ENCODE results near the gene F2RL2.
A peak's percentile ranks its signal among the peaks of the same experiment; 100 is the strongest.

F2RL2 gene, protein sequence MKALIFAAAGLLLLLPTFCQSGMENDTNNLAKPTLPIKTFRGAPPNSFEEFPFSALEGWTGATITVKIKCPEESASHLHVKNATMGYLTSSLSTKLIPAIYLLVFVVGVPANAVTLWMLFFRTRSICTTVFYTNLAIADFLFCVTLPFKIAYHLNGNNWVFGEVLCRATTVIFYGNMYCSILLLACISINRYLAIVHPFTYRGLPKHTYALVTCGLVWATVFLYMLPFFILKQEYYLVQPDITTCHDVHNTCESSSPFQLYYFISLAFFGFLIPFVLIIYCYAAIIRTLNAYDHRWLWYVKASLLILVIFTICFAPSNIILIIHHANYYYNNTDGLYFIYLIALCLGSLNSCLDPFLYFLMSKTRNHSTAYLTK

DNA sequence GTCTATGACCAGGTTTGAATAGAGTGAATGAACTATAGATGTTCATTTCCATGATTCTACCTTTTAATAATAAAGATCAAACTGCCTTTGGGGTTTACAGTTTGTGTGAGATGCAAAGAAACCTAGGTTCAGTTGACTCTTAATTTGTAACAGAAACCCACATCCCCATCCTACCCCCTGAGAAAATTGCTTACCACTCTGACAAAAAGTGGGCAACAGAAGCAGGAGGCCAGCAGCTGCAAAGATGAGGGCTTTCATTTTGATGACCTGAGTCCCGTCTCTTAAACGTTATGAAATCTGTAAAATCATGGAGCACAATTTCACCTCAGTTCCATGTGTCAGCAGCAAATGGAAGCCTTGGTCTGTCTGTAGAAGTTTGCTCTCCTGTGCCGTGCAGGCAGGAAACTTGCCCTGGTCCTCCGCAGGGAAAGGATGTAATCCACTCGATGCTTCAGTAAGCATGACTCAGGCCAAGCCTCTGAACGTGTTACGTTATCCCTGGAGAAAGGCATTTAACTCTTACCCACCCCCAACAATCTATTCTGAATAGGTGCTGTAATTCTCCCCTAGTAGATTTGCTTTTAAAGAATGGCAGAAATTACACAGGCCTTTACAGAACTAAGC is at the start of gene F2RL2:
Gene F2RL2, minus strand, starts transcription at position 431 of the 624 bp plus-strand sequence. Its CDS starts 173 bp downstream, at position 258.
- DNase-seq: peak; percentile 85

DNA sequence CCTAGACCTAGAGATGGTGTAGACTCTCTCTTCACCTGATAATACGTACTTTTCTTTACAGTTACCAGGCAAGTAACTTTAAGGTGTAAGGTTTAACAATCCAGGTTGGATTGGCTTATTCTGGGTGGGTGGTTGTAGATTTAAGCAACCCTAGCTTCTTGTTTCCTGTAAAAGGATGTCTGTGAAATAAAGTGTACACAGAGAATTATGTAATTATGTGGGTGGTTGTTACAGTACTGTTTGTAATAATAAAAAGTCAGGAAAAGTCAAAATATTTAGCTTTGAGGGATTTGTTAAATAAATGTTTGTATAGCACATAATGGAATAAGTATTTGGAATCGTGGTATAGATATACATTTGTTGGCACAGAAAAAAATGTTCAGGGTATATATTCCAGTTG is 49.0 kb upstream of the F2RL2 start:
- DNase-seq: no peak

DNA sequence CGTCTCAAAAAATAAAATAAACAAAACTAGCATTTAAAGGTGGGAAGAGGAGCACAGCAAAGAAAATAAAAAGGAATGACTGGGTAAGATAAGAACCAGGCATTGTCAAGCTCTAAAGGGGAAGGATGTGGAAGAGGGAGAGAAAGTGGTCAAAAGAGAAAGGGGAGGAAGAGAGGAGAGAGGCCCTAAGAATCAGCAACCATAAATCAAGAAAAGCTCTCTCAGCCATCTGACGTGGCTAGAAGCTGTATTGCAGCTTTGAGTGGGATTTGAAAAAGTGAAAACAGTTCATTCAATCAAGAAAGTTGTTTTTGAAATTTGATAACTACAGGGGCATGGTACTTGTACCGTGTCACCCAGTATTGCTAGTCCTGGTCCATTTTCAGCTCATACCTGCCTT is 47.3 kb upstream of the F2RL2 start:
- DNase-seq: no peak

DNA sequence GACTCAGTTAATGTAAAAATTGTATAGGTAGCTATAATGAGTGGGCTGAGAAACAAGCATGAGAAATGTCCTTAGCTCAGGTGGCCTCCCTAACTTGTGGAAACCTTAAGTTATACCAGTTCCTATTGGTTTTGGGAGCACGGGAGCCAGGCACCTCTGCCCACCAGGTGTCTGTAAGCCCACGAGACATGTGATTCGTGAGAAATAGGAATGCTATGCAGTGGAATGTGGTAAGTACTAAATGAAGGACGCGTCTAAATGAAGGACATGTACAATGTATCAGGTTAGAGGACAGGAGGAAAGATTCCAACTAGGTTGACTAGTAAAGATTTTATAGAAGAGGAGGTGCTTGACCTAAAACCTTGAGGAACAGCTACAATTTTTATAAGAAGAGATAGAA is 46.0 kb upstream of the F2RL2 start:
- DNase-seq: no peak

DNA sequence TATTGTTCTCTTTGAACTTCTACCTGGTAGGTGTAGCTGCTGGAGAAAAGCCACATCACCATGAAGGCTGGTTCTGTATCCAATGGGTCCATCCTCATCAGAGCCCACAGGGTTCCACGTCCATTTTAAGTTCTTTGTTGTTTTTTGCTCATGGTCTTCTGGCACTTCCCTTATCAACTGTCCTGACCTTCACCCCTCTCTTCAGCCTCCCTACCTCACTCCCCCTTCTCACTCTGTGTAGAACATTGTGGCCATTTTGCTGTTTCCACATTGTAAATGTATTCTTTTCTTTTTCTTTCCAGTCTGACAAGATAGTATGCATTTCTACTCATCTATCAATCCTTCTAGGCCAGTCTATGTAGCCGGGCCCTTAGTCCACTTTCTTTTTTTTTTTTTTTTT is 44.3 kb upstream of the F2RL2 start:
- no peak for DNase-seq

DNA sequence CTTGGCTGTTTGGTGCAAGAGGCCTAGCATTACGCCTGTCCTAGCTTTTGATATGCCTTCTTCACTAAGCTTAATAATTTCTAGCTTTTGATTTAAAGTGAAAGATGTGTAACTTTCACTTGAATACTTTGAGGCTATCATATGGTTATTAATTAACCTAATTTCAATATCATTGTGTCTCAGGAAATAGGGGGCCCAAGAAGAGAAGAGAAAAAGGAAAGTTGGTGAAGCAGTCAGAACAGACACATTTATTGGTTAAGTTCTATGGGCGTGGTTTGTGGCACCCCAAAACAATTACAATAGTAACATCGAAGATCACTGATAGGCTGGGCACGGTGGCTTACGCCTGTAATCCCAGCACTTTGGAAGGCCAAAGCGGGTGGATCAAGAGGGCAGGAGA is 40.9 kb upstream of the F2RL2 start:
- no peak for DNase-seq

DNA sequence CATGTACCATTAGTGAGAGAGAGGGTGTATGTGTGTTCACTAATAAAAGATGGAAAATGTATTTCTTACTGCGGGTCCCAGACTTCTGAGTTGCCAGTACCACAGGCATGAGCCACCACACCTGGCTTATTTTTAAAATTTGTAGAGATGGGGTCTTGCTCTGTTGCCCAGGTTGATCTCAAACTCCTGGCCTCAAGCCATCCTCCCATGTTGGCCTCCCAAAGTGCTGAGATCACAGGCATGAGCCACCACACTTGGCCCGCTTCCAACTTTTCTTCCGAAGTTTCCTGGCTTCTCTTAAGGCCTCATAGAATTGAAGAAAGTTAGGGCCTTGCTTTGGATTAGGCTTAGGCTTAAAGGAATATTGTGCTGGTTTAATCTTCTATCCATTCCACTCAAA is 40.4 kb upstream of the F2RL2 start:
- no peak for DNase-seq

DNA sequence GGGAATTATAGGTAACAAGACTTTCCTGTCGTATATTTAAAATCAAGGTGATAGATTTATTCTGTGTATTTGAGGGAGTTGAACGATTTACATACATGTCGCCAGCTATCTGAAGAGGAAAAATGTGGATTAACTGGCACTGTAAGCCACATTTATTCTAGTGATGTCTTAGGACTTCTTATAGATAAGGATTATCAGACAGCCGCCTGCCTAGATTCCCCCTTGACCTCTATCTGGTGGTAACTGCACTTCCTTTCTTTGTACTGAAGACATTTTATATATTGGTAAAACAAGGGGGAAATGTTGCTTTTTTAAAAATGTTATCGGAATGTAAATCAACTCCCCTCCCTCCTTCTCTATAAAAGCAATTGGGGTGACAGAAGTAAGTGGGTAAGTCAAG is 39.3 kb upstream of the F2RL2 start:
- DNase-seq: no peak

DNA sequence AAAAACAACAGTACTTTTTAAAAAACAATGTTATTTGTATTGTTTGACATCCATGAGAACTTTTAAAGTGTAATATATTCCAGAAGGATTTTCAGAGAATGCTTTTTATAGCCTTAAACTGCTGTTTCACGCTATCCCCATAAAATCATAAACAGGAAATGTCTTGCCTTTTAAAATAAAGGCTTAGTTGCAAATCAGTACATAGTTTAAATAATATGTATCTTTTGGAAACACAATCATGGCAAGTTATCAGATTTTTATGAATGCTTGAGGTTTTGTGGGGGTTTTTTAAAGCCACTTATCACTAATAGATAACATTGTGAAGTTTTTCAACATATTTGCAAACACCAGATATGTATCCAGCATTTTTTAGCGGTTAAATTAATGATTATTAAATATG is 37.2 kb upstream of the F2RL2 start:
- no peak for DNase-seq

DNA sequence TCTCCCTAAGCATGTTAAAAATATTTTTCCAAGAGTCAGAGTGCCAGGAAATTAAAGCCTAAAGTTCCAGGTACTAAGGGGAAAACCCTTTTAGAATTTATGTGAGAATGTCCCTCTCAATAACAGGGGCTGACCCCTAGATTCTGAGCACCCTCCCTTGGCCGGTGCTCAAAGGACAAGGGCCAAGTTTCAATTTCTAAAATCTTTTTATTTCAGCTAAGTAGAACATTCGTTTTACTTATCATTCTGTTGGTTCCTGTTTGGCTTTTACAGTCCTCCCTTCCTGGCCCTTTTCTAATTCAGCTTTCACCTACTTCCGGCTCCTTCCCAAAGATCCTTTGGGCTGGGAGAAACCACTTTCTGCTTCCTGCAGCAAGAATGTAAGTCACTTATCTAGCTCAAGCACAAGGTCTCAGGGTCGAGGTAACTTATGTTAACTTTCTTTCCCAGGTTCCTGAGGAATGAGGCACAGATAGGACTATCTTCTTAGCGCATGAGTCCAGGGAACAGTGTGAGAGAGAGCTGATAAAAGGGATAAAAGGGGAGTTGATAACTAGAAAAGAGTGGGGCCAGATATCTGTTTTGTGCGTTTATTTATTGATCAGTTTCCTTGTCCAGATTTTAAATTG is 34.6 kb upstream of the F2RL2 start:
- DNase-seq: no peak

DNA sequence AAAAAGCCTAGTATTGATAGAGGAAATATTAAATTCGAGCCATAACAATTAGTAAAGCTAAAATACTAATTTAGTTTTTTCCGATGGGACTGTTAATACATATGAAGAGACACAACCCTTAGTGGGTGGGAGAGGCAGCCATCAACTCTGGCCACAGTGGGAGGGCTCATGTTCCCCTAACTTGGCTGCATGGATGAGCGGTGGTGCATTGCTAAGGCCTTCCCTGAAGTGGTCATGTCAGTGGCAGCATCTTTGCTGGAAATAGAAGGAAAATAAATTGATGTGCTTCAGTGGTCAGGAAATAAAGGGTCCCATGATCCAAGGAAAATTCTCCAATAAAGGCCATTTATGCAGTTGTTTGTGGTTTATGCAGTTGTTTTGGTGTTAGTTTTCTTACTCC is 33.9 kb upstream of the F2RL2 start:
- no peak for DNase-seq

DNA sequence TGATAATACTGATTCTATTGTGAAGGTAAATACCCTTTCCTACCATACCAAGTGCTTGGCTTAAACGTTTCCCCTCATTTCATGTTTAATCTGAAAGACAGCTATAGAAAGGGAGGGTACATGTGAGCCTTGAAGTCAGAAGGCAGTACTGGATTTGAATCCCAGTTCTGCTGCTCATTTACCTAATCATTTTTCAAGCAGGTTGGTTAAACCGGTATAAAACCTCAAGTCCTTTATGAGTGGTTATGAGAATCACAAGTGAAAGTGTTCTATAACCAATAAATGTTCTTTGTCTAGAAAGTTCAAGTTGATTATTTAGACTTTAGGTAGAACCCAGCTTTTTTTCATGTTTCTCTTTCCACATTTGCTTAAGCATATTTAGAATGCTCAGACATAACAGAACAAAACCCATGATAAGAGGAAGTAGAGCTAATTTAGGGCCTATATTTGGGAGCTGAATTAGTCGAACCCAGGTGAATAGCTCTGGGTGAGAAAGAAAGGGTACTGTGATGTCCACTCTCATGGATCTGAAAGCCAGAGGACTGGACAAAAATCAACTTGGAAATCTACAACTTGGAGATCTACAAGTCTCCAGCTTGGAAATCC is 29.7 kb upstream of the F2RL2 start:
- no peak for DNase-seq

DNA sequence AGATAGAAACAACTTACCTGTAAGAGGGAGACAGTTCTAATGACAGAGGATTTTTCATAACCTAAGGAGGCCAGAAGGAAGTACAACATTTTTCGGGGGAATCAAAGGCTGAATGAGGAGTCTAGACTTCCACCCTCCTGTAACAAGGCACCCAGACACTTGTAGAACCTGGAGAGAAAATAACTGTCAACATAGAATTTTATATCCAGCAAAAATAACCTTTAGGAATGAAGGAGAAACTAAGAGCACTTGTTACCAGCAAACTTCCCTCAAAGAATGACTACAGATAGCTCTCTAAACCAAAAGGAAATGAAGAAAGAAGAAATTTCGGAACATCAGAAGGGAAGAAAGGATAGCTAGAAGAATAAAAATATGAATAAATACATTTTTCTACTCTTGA is 25.9 kb upstream of the F2RL2 start:
- DNase-seq: no peak

DNA sequence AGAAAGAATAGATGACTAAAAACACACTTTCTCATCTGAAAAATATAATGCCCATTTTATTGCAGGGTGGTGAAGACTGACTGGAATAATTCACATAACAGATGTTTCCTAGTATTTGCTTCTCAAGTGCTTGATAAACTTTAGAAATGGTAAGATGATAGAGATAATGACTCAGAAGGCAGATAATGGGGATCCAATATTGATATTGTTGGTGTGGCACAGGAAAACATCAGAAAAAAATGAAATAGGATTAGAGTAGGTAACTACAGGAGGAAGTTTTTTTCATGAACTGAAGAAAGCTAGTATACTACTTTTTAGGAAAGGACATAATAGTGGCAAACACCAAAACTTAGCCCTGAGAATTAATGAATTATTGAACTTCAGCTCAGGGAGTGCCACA is 20.2 kb upstream of the F2RL2 start:
- DNase-seq: no peak

DNA sequence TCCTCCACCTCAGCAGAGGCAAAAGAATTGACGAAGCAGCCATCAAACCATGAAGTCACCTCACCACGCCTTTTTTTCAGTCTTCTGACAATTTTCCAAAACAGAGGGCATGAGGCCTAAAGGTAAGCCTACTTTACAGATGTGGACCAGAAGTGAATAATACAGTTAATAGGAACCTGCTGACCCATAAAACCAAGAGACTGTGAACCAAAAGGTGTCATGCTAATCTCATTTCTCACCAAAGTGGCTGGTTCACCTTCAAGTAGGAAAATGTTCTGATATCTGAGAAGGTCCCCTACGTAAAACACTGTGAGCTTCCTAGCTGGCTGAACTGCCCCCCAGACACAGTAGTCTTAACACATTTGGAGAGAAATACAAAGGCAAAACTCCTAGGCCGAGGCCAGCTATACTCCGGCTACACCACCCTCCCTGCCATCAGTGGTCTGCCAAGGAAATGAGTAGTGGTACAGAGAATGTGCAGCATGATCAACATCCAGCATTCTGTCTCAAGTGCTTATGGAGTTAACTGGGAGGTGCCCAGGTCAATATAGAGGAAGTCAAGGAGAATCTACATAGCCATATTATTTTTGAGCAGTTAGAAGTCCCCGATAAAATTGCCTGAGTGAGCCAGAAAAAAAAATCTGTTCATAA is 19.3 kb upstream of the F2RL2 start:
- no peak for DNase-seq

DNA sequence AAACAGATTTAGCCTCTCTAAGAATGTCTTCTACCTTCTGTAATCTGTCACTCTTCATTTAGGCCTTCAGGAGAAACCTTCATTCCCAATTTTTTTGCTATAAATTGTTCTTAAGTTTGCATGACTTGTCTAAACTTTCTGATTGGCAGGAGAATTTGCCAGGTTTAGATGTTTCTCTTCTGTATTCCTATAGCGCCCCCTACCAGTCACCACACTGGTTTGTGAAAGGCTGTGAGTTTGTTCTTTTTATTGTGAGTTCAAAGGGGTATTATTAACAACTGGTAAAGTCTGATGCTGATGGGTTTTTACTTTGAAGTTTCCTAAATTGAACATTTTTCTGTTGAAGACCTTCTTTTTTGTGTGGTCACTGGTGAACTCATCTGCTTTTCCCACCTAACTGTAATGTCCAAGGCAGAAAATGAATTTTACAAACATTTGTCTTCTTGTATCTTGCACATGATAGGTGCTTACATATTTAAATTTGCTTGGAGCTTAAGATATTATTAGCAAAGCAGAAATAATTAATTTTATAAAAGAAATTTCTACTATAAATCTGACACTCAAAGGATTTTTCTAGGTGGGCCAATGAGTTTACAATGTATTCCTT is 18.4 kb upstream of the F2RL2 start:
- DNase-seq: peak; percentile 70

DNA sequence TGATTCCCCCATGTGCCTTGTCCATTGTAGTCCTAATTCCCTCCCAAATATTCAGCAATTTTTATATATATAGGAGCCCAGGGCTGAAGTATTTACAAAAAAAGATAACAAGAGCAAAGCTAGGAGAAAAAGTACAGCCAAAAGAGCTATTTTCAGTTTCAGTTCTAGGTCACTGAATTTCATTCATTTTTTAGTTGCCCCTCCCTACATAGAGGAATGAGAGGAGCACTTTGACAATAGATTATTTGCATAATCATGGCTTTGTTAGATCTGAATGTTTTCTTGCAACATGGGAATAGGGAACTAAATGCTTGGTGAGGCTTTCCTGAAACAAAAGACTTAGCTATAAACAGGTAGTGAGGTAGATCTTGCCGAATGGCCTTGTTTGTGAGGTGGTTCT is 15.3 kb upstream of the F2RL2 start:
- no peak for DNase-seq

DNA sequence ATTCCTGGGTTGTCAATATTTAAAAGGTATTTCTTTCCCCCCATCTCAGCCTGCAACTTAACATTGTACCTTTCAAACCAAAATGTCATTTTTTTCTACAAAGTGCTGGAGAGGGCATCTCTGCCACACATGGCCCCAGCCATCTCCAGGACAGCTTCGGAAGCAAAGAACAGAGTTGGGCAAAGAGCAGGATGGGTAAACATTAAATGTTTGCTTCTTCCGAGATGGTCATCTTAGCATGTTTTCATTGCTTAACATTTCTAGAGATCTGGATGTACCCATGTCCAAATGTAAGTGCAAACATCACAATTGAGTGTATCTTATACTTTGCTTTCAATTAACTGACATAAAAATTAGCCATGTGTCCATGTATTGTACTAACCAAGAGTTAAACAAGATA is 14.3 kb upstream of the F2RL2 start:
- no peak for DNase-seq

DNA sequence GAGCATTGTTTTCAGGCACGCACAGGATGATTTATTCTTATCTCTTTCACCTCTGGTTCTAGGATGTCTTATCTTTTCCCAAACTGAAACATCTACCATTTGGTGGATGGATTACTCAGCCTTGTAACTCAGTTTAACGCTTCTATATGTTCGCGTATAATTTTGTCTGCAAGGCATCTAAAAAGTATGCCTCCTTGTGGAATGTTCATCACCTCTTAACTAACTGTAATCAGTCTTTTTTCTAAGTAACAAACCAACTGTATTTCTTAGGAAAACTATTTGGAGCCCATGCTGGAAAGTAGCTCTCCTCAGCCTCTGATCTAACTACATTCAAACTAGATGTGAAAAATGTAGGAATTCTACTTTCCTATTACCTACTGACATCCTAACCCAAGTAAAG is 11.5 kb upstream of the F2RL2 start:
- DNase-seq: no peak

DNA sequence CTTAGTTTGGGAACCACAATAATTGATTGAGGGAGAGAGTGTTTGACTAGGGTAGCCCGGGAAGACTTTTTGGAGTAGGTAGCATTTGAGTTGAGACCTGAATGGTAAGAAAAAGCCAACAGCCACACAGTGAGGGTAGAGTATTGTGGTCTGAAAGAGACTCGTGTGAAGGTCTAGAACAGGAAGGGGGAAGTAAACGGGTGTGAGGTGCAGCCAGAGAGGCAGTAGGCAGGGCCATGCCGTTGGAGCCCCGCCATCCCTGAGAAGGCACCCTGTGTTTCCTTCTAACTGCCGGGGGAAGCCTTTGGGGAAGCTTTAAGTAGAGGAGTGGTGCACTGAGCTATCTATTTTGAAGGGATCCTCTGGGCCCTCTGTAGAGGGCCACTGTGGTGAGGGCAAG is 3.5 kb upstream of the F2RL2 start:
- no peak for DNase-seq

DNA sequence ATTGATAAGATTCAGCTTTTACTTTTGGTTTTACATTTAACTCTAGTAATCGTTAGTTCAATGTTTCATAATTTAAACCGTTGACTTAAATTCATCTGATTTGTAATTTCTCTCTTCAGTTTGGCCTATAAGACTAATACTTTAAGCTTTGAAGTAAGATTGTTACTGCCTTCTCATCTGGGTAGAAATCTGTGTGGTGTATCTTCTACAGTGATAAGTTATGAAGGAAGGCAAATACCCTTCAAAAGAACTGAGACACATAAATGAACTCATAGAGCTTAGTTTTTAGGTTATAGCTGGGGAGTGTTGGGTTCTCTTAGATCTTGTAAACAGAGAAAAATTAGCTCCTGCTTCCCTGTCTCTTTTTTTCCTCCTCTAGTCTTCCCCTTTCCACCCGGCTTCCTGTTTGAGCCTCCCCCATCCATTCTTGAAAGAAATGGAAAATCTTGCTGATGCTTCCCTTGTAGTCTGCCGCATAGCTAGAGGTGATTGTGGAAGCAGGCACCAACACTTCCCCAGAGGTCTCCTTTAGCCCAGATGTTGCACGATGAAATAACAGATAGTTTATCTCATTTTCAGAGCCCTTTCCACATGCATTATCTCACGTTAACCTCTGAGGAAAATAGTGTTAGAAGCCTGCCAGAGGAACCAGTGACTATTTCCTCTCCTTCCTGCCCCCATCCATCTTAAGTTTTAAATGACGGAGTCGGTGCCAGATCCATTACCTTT is 2.0 kb upstream of the F2RL2 start:
- DNase-seq: no peak

DNA sequence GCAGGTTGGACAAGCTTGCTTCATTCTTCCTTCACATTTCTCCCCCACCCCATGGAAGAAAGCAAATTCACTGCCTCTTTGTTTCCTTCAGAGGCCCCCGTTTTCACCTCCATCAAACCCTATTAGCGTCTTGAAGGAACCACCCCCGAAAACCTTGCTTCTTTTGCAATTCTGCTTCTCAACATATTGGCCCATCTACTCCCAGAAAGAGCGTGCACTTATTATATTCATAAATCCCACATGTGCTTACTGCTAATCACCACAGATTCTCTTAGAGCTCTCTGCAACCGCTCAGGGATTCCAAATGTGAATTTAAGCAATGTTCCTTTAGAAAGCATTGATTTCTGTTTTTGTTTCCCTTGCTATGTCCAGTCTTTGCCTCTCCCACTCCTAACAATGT is 1.1 kb downstream of the F2RL2 start:
- no peak for DNase-seq

Measured in amniotic stem cell (primary cell).